ENCODE results near the gene SLC4A5.

GRCh38 chr2:74168739-74169138 is 174.5 kb downstream of the SLC4A5 start:
- TF ChIP-seq CTCF (IDR thresholded peaks at IDR 0.05) (no peak), POLR2A (IDR thresholded peaks at IDR 0.05) (no peak)
